ENCODE results near the gene TNP2. TPM values are rescaled to one million over a fixed set of nuclear protein-coding genes. Genes with fewer than 3 reads are reported as not detected.
"Not testable (repeated sequence)": the region's sequence is repeated elsewhere in the genome, so short reads cannot be mapped to it uniquely, and the experiment has no call there.

TNP2 gene
- total RNA-seq, 2 donors from 2014 or later, result not detected

GRCh38 chr16:11290102-11290893 lies 21.2 kb upstream of the TNP2 start:
- Histone ChIP-seq H3K36me3 (no peaks in the 10 kb centered on the region), H3K4me3 (no peak overlapping the region), H3K27ac (no peak overlapping the region), H3K27me3 (replicated peaks; ENCODE audit: insufficient read depth) (no peaks in the 10 kb centered on the region), H3K4me1 (ENCODE audit: control insufficient read depth in 1 of 2, low read depth in 2 of 2) (peaks cover 0 to 6% of the 10 kb centered on the region in 2 donors), H3K9me3 (no peaks in the 10 kb centered on the region)
- ATAC-seq (ENCODE audit: insufficient number of reproducible peaks, low FRiP score, low read depth) (no peak), DNase-seq (ENCODE audit: low spot score) (no peak)
- TF ChIP-seq CTCF (IDR thresholded peaks at IDR 0.05), result no peak

- not testable (repeated sequence) for H3K4me3 ChIP-seq; H3K4me1 ChIP-seq (ENCODE audit: control insufficient read depth in 1 of 2, low read depth in 2 of 2); H3K9me3 ChIP-seq; DNase-seq (ENCODE audit: low spot score); H3K36me3 ChIP-seq; H3K27ac ChIP-seq; ATAC-seq (ENCODE audit: insufficient number of reproducible peaks, low FRiP score, low read depth); H3K27me3 ChIP-seq (replicated peaks; ENCODE audit: insufficient read depth)
Observed at GRCh38 chr16:11289696-11290095, 20.6 kb upstream of the TNP2 start.

- H3K36me3 ChIP-seq, result no peaks in the 10 kb centered on the region
- ATAC-seq (ENCODE audit: insufficient number of reproducible peaks, low FRiP score, low read depth), result no peak
- no peak overlapping the region for H3K4me3 ChIP-seq
- no peak for DNase-seq (ENCODE audit: low spot score)
- H3K4me1 ChIP-seq (ENCODE audit: control insufficient read depth in 1 of 2, low read depth in 2 of 2), result peaks cover 0 to 6% of the 10 kb centered on the region in 2 donors
- H3K27ac ChIP-seq, result no peak overlapping the region
- no peaks in the 10 kb centered on the region for H3K27me3 ChIP-seq (replicated peaks; ENCODE audit: insufficient read depth)
- no peaks in the 10 kb centered on the region for H3K9me3 ChIP-seq
- TF ChIP-seq CTCF (IDR thresholded peaks at IDR 0.05), result no peak
Observed at GRCh38 chr16:11289202-11289601, 20.1 kb upstream of the TNP2 start.

- no peaks in the 10 kb centered on the region for H3K4me1 ChIP-seq (ENCODE audit: control insufficient read depth in 1 of 2, low read depth in 2 of 2)
- H3K27me3 ChIP-seq (replicated peaks; ENCODE audit: insufficient read depth), result no peaks in the 10 kb centered on the region
- H3K36me3 ChIP-seq, result no peaks in the 10 kb centered on the region
- no peak for DNase-seq (ENCODE audit: low spot score)
- H3K9me3 ChIP-seq, result no peaks in the 10 kb centered on the region
- no peak overlapping the region for H3K27ac ChIP-seq
- no peak for TF ChIP-seq CTCF (IDR thresholded peaks at IDR 0.05)
- no peak overlapping the region for H3K4me3 ChIP-seq
- ATAC-seq (ENCODE audit: insufficient number of reproducible peaks, low FRiP score, low read depth), result no peak
Observed at GRCh38 chr16:11285842-11286241, 16.7 kb upstream of the TNP2 start.

GRCh38 chr16:11283820-11284248 lies 14.7 kb upstream of the TNP2 start:
- no peaks in the 10 kb centered on the region for H3K27me3 ChIP-seq (replicated peaks; ENCODE audit: insufficient read depth)
- DNase-seq (ENCODE audit: low spot score) (no peak), ATAC-seq (ENCODE audit: insufficient number of reproducible peaks, low FRiP score, low read depth) (no peak)

More at GRCh38 chr16:11283820-11284248, 14.7 kb upstream of the TNP2 start:
- no peak for TF ChIP-seq CTCF (IDR thresholded peaks at IDR 0.05)
- no peaks in the 10 kb centered on the region for H3K9me3 ChIP-seq
- no peak overlapping the region for H3K4me3 ChIP-seq
- no peaks in the 10 kb centered on the region for H3K4me1 ChIP-seq (ENCODE audit: control insufficient read depth in 1 of 2, low read depth in 2 of 2)
- no peak overlapping the region for H3K27ac ChIP-seq
- H3K36me3 ChIP-seq, result no peaks in the 10 kb centered on the region

Measured in thoracic aorta (tissue), 2 donors.